ENCODE measurements around the gene STARD7. TPM values are rescaled to one million over a fixed set of nuclear protein-coding genes. Genes with fewer than 3 reads are reported as not detected.

STARD7 gene
- total RNA-seq, 2 experiments from 2014 or later, result 126 to 128 TPM

GRCh38 chr2:96185516-96185915, 23.1 kb downstream of the STARD7 start:
- Mint-ChIP-seq H3K27me3 (no peaks in the 10 kb centered on the region), H3K4me3 (no peak overlapping the region), H3K36me3 (ENCODE audit: low read depth) (peaks cover 34% of the 10 kb centered on the region), H3K27ac (no peak overlapping the region), H3K9me3 (no peaks in the 10 kb centered on the region), H3K4me1 (peaks cover 6% of the 10 kb centered on the region)
- CTCF ChIA-PET, result interaction anchor here (0.9 to 2.8 kb wide), 3 partner anchors 11 to 333 kb away, joined by 3 to 7 read pairs (median 4); no protein-coding TSS in a partner anchor
- POLR2A ChIA-PET, result no interaction called here
- no peak for DNase-seq

DNA sequence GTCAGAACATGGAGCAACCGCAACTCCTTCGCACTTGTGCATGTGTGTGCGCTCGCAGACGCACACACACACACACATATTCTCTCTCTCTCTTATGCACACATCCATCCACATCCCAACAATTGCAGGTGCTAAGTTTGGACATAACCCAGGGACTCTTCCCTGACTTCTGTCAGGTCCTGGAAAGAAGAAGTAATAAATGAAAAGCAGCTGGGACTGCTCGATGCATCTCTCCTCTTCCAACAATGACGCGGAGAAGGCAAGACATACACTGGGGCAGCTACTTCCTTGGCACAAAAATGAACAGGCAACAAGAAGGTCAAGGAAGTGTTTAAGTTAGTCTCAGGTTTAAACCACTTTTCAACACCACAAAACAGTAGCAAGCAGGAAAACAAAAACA, 23.6 kb downstream of the STARD7 start:
- no peaks in the 10 kb centered on the region for H3K27me3 Mint-ChIP-seq
- H3K4me3 Mint-ChIP-seq, result no peak overlapping the region
- no peaks in the 10 kb centered on the region for H3K9me3 Mint-ChIP-seq
- POLR2A ChIA-PET, result no interaction called here
- H3K4me1 Mint-ChIP-seq, result peaks cover 7% of the 10 kb centered on the region
- H3K36me3 Mint-ChIP-seq (ENCODE audit: low read depth), result peaks cover 34% of the 10 kb centered on the region
- CTCF ChIA-PET, result interaction anchor here (0.9 to 2.9 kb wide), 4 partner anchors 10 to 334 kb away, joined by 3 to 17 read pairs (median 4); partner anchors contain the start of gene STARD7
- H3K27ac Mint-ChIP-seq, result peak overlapping the region; percentile 33
- DNase-seq, result no peak

DNA sequence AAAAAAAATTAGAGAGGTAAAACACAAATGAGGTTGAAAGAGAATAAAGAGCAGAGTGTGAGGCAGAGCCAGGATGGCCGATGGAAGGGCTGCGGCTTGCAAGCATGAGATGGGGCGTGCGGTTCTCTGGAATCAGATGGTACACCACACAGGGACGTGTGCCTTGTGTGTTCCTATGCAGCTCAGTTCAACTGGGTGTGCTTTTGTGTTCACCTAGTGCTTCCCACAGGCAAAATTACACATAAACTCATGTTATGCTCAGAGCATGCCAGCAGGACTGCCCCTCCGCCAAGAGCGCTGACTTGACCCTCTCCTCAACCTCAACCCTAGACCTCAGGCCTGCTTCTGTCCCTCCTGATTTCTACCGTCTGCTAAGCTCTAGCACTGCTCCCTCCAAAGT, 24.4 kb downstream of the STARD7 start:
- Mint-ChIP-seq H3K4me1 (peaks cover 7% of the 10 kb centered on the region), H3K27me3 (no peaks in the 10 kb centered on the region)

GRCh38 chr2:96181529-96181928, 27.1 kb downstream of the STARD7 start:
- DNase-seq, result no peak
- Mint-ChIP-seq H3K4me1 (peaks cover 8% of the 10 kb centered on the region), H3K36me3 (ENCODE audit: low read depth) (peaks cover 25% of the 10 kb centered on the region), H3K27me3 (no peaks in the 10 kb centered on the region), H3K9me3 (no peaks in the 10 kb centered on the region), H3K4me3 (no peak overlapping the region), H3K27ac (no peak overlapping the region)
- POLR2A ChIA-PET, result interaction anchor here (0.6 kb wide), 1 partner anchor 14 kb away, joined by 3 read pairs; no protein-coding TSS in a partner anchor
- CTCF ChIA-PET, result interaction anchor here (0.5 to 1.7 kb wide), 5 partner anchors 25 to 189 kb away, joined by 3 to 10 read pairs (median 4); partner anchors contain the start of gene ASTL

More for the DNA sequence above, 24.4 kb downstream of the STARD7 start:
- Mint-ChIP-seq H3K27ac (no peak overlapping the region), H3K9me3 (no peaks in the 10 kb centered on the region), H3K36me3 (ENCODE audit: low read depth) (peaks cover 34% of the 10 kb centered on the region), H3K4me3 (no peak overlapping the region)
- ChIA-PET CTCF (interaction anchor here (1.5 to 2.9 kb wide), 2 partner anchors 10 to 24 kb away, joined by 3 to 17 read pairs; partner anchors contain the start of gene STARD7), POLR2A (no interaction called here)
- DNase-seq, result no peak

GRCh38 chr2:96180521-96180920, 28.1 kb downstream of the STARD7 start:
- Mint-ChIP-seq H3K27me3 (no peaks in the 10 kb centered on the region), H3K4me3 (no peak overlapping the region), H3K27ac (no peak overlapping the region), H3K4me1 (peaks cover 8% of the 10 kb centered on the region), H3K36me3 (ENCODE audit: low read depth) (peaks cover 17% of the 10 kb centered on the region), H3K9me3 (no peaks in the 10 kb centered on the region)
- no peak for DNase-seq
- ChIA-PET POLR2A (no interaction called here), CTCF (interaction anchor here (0.5 to 1.7 kb wide), 3 partner anchors 8 to 135 kb away, joined by 3 to 10 read pairs (median 3); partner anchors contain the start of gene ASTL)

GRCh38 chr2:96180002-96180401, 28.6 kb downstream of the STARD7 start:
- peaks cover 12% of the 10 kb centered on the region for H3K36me3 Mint-ChIP-seq (ENCODE audit: low read depth)
- no peaks in the 10 kb centered on the region for H3K9me3 Mint-ChIP-seq
- no peaks in the 10 kb centered on the region for H3K27me3 Mint-ChIP-seq
- ChIA-PET CTCF (interaction anchor here (0.7 to 1.7 kb wide), 2 partner anchors 42 to 136 kb away, joined by 3 to 10 read pairs; partner anchors contain the start of gene ASTL), POLR2A (no interaction called here)
- H3K4me1 Mint-ChIP-seq, result peaks cover 8% of the 10 kb centered on the region
- no peak for DNase-seq
- no peak overlapping the region for H3K27ac Mint-ChIP-seq
- no peak overlapping the region for H3K4me3 Mint-ChIP-seq

DNA sequence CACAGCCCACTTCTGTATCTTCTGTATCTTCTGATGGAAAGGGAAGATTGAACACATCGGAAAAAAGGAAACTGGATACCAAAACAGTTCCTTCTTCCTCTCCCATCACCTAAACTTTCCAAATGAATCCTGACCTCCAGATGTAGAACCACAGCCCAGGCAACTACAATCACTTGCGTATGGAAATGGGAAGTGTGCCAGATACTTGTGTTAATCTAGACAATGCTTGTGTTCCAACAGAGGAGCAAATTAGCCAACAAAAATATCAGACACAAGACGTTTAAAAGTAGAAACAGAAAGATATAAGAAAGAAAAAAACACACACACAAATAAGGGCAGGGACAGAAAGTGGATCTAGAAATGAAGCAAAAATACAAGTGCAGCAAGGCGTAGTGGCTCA, 32.0 kb downstream of the STARD7 start:
- no peak for DNase-seq
- Mint-ChIP-seq H3K9me3 (no peaks in the 10 kb centered on the region), H3K36me3 (ENCODE audit: low read depth) (no peaks in the 10 kb centered on the region), H3K27ac (no peak overlapping the region), H3K27me3 (no peaks in the 10 kb centered on the region), H3K4me3 (no peak overlapping the region), H3K4me1 (peaks cover 20% of the 10 kb centered on the region)
- POLR2A ChIA-PET, result no interaction called here
- CTCF ChIA-PET, result interaction anchor here (7.6 kb wide), 1 partner anchor 34 kb away, joined by 239 read pairs; the partner anchor contains the start of genes ASTL and DUSP2

DNA sequence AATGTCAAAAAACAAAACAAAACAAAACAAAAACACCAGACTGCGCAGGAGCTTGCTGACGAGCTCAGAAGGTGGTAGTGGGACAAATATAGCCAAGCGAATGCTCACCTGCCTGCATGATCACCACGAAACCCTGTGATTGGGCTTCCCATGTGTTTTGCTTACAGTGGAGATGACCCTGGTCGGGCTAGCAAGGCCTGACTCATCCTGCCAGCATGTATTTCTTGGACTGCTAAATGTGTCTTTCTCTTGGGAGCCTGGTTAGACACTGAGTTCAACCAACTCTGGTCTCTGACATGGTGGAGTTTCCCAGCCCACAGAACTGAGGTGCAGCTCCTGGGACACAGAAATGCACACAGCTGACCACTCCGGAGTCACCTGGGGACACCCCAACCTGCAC, 32.7 kb downstream of the STARD7 start:
- Mint-ChIP-seq H3K4me3 (no peak overlapping the region), H3K27ac (no peak overlapping the region), H3K9me3 (no peaks in the 10 kb centered on the region), H3K27me3 (no peaks in the 10 kb centered on the region), H3K4me1 (peaks cover 18% of the 10 kb centered on the region), H3K36me3 (ENCODE audit: low read depth) (no peaks in the 10 kb centered on the region)
- ChIA-PET CTCF (interaction anchor here (0.5 to 7.6 kb wide), 5 partner anchors 12 to 156 kb away, joined by 3 to 239 read pairs (median 26); partner anchors contain the start of genes ADRA2B, ASTL and DUSP2), POLR2A (interaction anchor here (2.4 kb wide), 1 partner anchor 36 kb away, joined by 17 read pairs; the partner anchor contains the start of gene ASTL)
- DNase-seq, result no peak

DNA sequence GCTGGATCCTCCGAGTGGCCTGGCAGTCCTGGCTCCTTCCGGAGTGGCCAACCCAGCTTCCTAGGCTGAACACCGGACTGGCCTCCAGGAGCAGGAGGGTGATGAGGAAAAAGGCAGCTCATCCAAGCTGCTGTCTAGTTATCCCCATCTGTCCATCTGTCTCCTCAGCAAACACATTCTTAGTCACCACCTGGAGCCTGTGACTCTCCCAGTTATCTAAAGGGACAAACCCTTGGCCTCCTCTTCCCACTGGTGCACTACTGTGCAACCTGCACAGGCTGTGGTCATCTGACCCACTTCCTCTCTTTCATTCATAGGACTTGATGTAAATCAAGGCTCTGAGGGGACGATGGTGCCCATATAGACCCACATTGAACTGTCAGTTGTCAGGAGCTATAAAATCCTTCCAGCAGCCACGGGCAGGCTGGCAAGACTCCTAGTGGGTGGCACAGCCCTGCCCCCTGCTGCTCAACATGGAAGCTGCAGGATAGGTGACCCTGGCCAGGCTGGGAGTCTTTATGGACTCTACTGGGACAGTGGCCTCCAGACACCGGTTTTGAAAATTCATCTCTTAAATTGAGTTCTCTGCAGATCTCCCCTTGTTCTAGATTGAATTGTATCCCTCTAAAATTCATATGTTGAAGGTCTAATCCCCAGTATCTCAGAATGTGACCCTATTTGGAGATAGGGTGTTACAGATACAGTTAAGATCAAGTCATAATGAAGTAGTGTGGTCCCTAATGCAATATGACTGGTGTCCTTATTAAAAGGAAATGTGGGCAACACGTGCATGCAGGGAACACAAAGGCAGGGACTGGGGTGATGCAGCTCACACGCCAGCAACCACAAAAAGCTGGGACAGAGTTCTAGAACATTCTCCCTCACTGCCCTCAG, 34.1 kb downstream of the STARD7 start:
- H3K27me3 Mint-ChIP-seq, result no peaks in the 10 kb centered on the region
- peaks cover 4% of the 10 kb centered on the region for H3K9me3 Mint-ChIP-seq
- ChIA-PET POLR2A (interaction anchor here (1.0 to 2.4 kb wide), 3 partner anchors 31 to 35 kb away, joined by 5 to 17 read pairs (median 5); partner anchors contain the start of gene ASTL), CTCF (interaction anchor here (0.6 to 7.6 kb wide), 41 partner anchors 9 to 335 kb away, joined by 3 to 239 read pairs (median 6); partner anchors contain the start of genes ADRA2B, ASTL, DUSP2 and NCAPH)
- H3K36me3 Mint-ChIP-seq (ENCODE audit: low read depth), result peaks cover 3% of the 10 kb centered on the region
- H3K27ac Mint-ChIP-seq, result no peak overlapping the region
- no peak overlapping the region for H3K4me3 Mint-ChIP-seq
- peak; percentile 85 for DNase-seq
- peaks cover 13% of the 10 kb centered on the region for H3K4me1 Mint-ChIP-seq

GRCh38 chr2:96171831-96172230, 36.8 kb downstream of the STARD7 start:
- H3K36me3 Mint-ChIP-seq (ENCODE audit: low read depth), result peaks cover 3% of the 10 kb centered on the region
- ChIA-PET POLR2A (no interaction called here), CTCF (no interaction called here)
- DNase-seq, result no peak
- no peak overlapping the region for H3K4me3 Mint-ChIP-seq
- H3K4me1 Mint-ChIP-seq, result peaks cover 14% of the 10 kb centered on the region
- peaks cover 7% of the 10 kb centered on the region for H3K9me3 Mint-ChIP-seq
- no peak overlapping the region for H3K27ac Mint-ChIP-seq
- H3K27me3 Mint-ChIP-seq, result no peaks in the 10 kb centered on the region

DNA sequence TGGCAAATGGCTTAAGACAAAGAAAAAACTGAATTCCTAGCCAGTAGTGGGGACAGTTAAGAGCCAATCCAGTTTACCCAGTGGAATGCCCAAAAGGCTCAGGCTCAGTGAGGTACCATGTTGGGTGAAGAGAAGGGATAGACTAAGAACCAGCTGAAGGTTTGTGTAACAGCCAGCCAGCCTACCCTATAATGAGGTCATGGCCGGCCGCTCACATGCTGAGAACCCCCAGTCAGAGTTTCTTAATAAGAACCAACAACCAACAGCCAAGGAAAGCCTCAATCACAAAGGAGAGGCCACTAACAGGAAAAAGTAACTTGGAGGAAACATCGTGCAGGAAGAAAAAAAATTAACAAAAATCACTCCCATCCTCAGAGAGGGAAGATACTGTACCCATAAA, 38.0 kb downstream of the STARD7 start:
- Mint-ChIP-seq H3K4me3 (no peak overlapping the region), H3K4me1 (peaks cover 14% of the 10 kb centered on the region), H3K36me3 (ENCODE audit: low read depth) (peaks cover 3% of the 10 kb centered on the region), H3K27me3 (no peaks in the 10 kb centered on the region), H3K27ac (peak overlapping the region; percentile 17), H3K9me3 (peaks cover 7% of the 10 kb centered on the region)
- CTCF ChIA-PET, result interaction anchor here (1.4 kb wide), 1 partner anchor 29 kb away, joined by 3 read pairs; no protein-coding TSS in a partner anchor
- no peak for DNase-seq
- POLR2A ChIA-PET, result no interaction called here

DNA sequence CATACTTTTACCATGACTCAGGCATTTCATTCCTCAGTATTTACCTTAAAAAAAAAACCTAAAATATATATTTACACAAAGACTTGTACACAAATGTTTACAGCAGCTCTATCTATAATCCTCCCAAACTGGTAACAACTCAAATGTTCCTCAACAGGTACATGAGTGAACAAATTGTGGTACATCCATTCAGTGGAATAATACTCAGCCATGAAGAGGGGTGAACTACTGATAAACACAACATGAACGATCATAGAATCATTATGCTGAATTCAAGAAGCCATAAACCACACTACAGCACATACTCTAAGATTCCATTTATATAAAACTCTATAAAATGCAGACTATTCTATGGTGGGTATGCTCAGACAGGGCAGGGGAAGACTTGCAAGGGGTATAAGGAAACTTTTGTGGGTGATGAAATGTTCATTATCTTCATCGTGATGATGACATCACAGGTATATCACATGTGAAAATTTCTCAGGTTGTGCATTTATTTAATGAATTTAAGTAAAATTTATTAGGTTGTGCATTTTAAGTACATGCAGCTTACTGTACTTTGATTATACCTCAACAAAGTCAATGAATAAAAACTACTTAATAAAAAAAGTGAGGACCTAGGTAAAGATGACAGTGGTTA, 38.6 kb downstream of the STARD7 start:
- peaks cover 7% of the 10 kb centered on the region for H3K9me3 Mint-ChIP-seq
- H3K27ac Mint-ChIP-seq, result no peak overlapping the region
- peaks cover 3% of the 10 kb centered on the region for H3K36me3 Mint-ChIP-seq (ENCODE audit: low read depth)
- CTCF ChIA-PET, result interaction anchor here (1.4 kb wide), 1 partner anchor 28 kb away, joined by 3 read pairs; no protein-coding TSS in a partner anchor
- DNase-seq, result no peak
- POLR2A ChIA-PET, result no interaction called here
- peaks cover 16% of the 10 kb centered on the region for H3K4me1 Mint-ChIP-seq
- H3K27me3 Mint-ChIP-seq, result no peaks in the 10 kb centered on the region
- H3K4me3 Mint-ChIP-seq, result no peak overlapping the region
